Central memory CD4-positive, alpha-beta T cell (primary cell): ENCODE data around the gene DCAF17.
"Not testable (repeated sequence)": the region's sequence is repeated elsewhere in the genome, so short reads cannot be mapped to it uniquely, and the experiment has no call there.

Experiments
- DNase-seq: peaks from one replicate; pipeline ENCODE4 v3.0.0; 2022

The DCAF17 gene

GRCh38 chr2:171459498-171459897 is 25.5 kb downstream of the DCAF17 start:
- DNase-seq = no peak

DNA sequence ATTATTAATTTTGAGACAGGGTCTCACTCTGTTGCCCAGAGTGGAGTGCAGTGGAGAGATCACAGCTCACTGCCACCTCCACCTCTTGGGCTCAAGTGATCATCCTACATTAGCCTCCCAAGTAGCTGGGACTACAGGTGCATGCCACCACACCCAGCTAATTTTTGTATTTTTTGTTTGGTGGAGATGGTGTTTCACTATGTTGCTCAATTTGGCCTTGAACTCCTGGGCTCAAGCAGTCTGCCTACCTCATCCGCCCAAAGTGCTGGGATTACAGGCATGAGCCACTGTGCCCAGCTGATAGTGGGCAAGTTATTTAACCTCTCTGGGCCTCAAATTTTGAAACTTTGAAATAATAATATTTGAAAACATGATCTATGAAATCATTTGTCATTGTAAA is 26.5 kb downstream of the DCAF17 start:
- DNase-seq = no peak

DNA sequence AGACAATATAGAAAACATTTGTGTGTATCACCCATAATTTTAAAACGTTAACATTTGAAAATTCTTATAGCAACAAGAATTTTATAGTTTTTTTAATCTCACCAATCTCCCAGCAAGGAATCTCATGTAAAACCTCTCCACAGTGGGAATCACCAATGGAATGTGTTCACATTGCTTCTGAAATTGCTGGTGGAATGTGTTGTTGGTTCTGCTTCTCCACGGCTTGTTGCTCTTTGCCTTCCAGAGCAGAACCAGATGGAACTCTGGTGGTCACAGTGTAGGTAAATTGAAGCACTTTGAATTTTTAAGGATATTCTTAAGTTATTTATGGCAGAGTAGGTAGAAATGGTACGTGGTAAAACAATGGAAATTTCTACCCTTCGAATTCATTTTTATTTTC is 35.1 kb downstream of the DCAF17 start:
- no peak for DNase-seq

GRCh38 chr2:171470129-171470528 is 36.1 kb downstream of the DCAF17 start:
- no peak for DNase-seq

GRCh38 chr2:171475979-171476378 is 42.0 kb downstream of the DCAF17 start:
- no peak for DNase-seq

DNA sequence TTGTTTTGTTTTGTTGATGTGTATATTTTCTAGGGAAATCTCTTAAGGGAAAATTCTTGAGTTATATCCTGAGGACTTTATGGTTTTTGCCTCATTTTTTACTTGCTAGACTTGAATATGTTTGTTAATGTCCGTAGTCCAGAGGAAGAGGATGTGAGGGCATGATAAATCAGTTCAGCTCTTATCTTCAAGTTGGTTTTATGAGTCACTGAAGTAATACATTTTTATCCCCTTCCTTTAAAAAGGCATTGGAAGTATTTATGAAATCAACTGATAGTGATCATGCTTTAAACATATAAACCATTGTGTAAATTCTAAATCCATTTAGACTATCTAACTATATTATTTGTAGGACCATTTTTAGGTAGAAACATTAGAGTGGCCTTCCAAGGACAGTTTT is 44.3 kb downstream of the DCAF17 start:
- no peak for DNase-seq

GRCh38 chr2:171479154-171479814 is 45.3 kb downstream of the DCAF17 start:
- DNase-seq = no peak

GRCh38 chr2:171480908-171481307 is 46.9 kb downstream of the DCAF17 start:
- DNase-seq = no peak

DNA sequence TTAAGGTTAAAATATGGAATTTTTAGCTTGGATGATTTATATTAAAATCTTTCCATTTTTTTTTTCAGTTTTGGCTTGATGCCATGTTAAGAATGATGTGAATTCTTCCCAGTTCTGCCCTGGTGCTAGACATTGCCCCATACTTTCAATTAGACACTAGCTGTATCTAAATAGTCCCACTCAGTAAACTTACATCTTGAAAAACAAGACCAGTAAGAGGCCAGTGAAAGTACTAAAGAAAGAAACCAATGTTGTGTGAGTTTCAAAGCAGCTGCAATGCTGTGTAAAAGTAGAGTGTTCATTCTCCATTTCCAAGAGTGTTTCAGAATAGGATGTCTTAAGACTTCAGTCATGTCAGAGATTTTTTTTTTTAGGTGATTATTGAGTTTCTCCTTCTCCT is 48.3 kb downstream of the DCAF17 start:
- no peak for DNase-seq

DNA sequence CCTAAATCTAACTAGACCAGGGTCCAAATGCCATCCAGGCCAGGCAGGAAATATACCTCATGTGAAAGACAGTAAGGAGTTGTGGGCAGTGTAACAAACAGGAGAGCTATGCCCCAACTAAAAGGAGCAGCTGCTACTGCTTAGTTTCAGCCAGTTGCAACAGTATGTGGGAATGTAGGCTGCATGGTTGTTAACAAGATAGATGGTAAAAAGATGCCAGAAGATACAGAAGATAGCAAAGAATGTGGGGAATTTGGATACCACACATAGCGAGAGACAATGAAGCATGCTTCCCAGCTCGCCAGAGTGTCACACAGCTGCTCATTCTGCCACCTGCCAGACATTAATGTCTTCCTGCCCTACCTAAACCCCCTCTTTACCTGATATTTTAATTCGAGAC is 48.9 kb downstream of the DCAF17 start:
- no peak for DNase-seq

DNA sequence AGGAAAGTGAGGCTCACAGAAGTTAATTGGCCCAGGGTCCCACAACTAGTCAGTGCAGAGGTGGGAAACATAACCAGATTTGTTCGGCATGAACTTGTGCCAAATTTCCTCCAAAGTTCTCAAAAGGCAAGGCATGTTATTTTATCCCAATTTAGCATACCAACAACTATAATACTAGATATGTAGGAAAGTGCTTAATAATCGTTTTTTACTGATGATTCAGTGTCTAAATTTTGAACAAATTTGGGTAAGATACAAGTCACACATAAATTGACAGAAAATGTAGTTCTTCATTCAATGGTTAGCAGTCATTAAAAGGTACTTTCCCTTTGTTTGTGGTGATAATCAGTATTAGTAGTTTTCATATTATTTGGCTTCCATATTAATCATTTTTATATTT is 49.8 kb downstream of the DCAF17 start:
- DNase-seq = no peak

DNA sequence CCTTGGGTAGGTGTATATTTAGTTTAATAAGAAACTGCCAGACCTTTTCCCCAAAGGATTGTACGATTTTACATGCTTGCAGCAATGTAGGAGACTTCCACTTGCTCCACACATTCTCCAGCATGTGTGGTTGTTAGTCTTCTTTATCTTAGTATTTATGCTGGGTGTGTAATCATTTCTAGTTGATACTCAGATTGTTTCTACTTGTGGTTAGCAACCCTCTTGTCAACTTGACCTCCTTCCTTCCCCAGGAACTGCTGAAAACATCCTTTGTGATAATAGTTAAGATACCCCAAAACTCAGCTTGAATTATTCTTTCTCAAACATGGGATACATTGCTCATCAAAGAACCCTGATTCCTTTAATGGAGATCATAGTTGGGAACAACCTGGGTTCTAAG is 51.1 kb downstream of the DCAF17 start:
- no peak for DNase-seq

GRCh38 chr2:171487201-171487600 is 53.2 kb downstream of the DCAF17 start:
- DNase-seq = no peak

DNA sequence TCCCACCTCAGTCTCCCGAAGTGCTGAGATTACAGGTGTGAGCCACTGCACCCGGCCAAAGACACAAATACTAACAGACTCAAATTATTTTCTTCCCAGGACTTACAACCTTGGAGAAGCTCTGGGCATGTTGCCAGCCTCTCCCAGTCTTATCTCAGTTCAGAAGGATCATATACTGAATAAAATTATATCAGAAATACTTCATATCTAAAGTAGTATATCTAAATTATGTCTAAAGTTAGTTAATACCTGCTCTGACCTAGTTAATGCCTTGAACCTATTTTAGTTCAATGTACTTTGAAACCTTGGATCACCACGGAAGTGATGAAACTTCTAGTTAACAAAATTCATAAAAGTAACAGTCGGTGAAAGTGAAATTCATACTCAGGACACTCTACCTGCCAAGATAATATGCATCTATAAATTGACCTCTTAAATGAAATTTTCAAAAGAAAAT is 53.8 kb downstream of the DCAF17 start:
- no peak for DNase-seq

- no peak for DNase-seq
These were observed 56.6 kb downstream of the DCAF17 start for GRCh38 chr2:171490577-171490976.

DNA sequence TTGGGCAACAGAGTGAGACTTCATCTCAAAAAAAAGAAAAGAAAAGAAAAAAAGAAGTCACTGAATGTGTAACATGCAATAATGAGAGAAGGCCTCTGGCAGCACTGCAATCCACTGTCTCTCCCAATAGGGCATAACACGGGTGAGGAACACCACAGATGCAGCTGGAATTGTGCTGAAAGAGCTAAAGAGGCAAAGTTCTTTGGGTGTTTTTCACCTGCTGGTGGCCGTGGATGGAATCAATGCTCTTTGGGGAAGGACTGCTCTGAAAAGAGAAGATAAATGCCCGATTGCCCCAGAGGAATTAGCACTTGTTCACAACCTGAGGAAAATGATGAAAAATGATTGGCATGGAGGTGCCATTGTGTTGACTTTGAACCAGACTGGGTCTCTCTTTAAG is 57.3 kb downstream of the DCAF17 start:
- DNase-seq = no peak

DNA sequence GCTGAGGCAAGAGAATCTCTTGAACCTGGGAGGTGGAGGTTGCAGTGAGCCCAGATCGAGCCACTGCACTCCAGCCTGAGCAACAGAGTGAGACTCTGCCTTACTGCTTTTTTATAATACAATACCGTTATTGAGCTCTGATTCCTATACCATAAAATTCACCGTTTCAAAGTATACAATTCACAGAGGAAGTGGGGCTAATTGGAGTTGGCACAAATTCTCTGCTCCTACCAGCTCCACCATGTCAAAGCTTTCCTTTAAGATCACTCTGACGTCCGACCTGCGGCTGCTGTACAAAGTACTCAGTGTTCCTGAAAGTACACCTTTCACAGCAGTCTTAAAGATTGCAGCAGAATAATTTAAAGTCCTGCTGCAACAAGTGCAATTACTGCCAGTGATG is 58.6 kb downstream of the DCAF17 start:
- no peak for DNase-seq

GRCh38 chr2:171497664-171498063 is 63.6 kb downstream of the DCAF17 start:
- DNase-seq = not testable (repeated sequence)

DNA sequence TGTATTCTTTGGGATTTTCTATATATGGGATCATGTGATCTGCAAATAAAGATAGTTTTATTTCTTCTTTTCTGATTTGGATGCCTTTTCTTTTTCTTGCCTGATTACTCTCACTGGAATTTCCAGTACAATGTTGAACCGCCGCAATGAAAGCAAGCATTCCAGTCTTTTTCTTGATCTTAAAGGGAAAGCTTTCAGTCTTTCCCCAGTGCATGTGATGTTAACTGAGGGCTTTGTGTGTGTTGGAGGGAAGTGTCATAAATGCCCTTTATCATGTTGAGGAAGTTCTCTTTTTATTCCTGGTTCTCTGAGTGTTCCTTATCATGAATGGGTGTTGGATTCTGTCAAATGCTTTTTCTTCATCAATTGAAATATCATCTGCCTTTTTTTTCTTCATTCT is 71.3 kb downstream of the DCAF17 start:
- DNase-seq = no peak

GRCh38 chr2:171509945-171510731 is 76.1 kb downstream of the DCAF17 start:
- no peak for DNase-seq

DNA sequence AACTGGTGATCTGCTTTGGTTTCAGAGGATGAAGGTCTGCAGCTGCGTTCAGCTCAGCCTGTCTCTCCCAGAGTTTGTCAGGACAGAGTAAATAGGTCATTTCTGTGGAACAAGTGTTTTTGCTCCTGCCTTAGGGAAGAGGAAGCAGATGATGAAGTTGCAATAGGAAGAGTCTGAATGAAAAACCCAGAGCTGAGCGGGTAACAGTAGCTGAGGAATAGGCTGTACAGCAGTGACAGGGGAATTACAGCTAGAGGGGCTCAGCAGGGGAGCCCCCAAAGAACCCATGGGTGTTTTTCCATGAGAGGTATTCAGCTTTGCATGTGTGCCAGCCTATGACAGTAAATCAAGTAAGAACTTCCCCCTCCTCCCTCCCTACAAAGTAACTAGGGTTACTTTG is 78.0 kb downstream of the DCAF17 start:
- DNase-seq = no peak

GRCh38 chr2:171512683-171513195 is 78.7 kb downstream of the DCAF17 start:
- DNase-seq = no peak

- DNase-seq = no peak
These were observed 79.7 kb downstream of the DCAF17 start for GRCh38 chr2:171513719-171514160.

DNA sequence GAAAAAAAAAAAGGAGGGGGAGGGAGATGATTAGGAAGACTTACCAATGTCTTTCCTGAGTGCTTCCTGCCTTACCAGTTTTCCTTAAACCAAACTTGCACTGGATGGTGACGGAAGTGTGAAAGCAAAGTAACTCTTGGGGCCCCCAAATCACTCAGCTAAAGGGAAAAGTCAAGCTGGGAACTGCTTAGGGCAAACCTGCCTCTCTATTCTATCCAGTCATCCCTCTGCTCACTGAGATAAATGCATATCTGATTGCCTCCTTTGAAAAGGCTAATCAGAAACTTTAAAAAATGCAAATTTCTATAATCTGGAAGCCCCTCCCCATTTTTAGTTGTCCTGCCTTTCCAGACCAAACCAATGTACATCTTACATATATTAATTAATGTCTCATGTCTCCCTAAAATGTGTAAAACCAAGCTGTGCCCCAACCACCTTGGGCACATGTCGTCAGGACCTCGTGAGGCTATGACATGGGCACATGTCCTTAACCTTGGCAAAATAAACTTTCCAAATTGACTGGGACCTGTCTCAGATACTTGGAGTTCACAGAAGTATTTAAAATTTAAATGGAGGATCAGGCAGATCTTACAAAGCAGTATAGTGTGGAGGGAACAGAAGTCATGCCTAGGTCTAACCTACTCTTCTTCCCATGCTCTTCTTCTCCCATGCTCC is 81.0 kb downstream of the DCAF17 start:
- no peak for DNase-seq
